Smooth muscle cell (in vitro differentiated cells): ENCODE measurements around the gene UROD. TPM values are rescaled to one million over a fixed set of nuclear protein-coding genes. Genes with fewer than 3 reads are reported as not detected.

Experiments
- DNase-seq: peaks from one replicate; lab custom pipeline; 2025; ENCODE audit not compliant: unreplicated experiment; lab: John Stamatoyannopoulos, UW
- H2AFZ ChIP-seq: fragments of 200-600 bp; sonication (generic); 2 replicates; pipeline ENCODE4 v1.6.0; 2016; ENCODE audit warnings: antibody characterized with exemption, low read depth, mild to moderate bottlenecking
- H3F3A ChIP-seq: fragments of 200-600 bp; sonication (generic); 2 replicates; pipeline ENCODE4 v1.6.0; 2017; ENCODE audit warnings: antibody characterized with exemption, low read depth
- H3K27ac ChIP-seq: fragments of 200-600 bp; sonication (generic); 2 replicates; pipeline ENCODE4 v1.5.1; 2016; ENCODE audit warnings: low read depth, mild to moderate bottlenecking
- H3K27me3 ChIP-seq: fragments of 200-600 bp; sonication (generic); 2 replicates; pipeline ENCODE4 v1.6.1; 2016; ENCODE audit warnings: low read depth, mild to moderate bottlenecking
- H3K36me3 ChIP-seq: fragments of 200-600 bp; sonication (generic); 2 replicates; pipeline ENCODE4 v1.5.1; 2016; ENCODE audit warnings: low read depth
- H3K4me1 ChIP-seq: fragments of 200-600 bp; sonication (generic); 2 replicates; pipeline ENCODE4 v1.5.1; 2016; ENCODE audit warnings: low read depth
- H3K4me2 ChIP-seq: fragments of 200-600 bp; sonication (generic); 2 replicates; pipeline ENCODE4 v1.6.0; 2016; ENCODE audit warnings: mild to moderate bottlenecking
- H3K4me3 ChIP-seq: fragments of 200-600 bp; sonication (generic); 2 replicates; pipeline ENCODE4 v1.5.1; 2016; ENCODE audit warnings: mild to moderate bottlenecking
- H3K79me2 ChIP-seq: fragments of 200-600 bp; sonication (generic); 2 replicates; pipeline ENCODE4 v1.6.0; 2016; ENCODE audit warnings: low read depth, mild to moderate bottlenecking
- H3K9ac ChIP-seq: fragments of 200-600 bp; sonication (generic); 2 replicates; pipeline ENCODE4 v1.6.0; 2016; ENCODE audit warnings: low read depth
- H3K9me3 ChIP-seq: fragments of 200-600 bp; sonication (generic); replicated peaks from 2 replicates; pipeline ENCODE4 v1.5.1; 2016; ENCODE audit warnings: low read depth
- H4K20me1 ChIP-seq: fragments of 200-600 bp; sonication (generic); 2 replicates; pipeline ENCODE4 v1.6.0; 2016; ENCODE audit warnings: low read depth
- WGBS: methylation state at CpG from one replicate; pipeline ENCODE4 v1.1.7; 2016; ENCODE audit warnings: low lambda C conversion rate; 5-methylcytosine and 5-hydroxymethylcytosine counted together
- polyA plus RNA-seq: library from polyadenylated mRNA; unstranded; fragments of >200 nt; fragmentation: Nextera tagmentation; extraction: Ambion mirVana; gene quantifications from 2 replicates; pipeline ENCODE4 v1.2.1, GENCODE V29; 2016
- total RNA-seq: library from RNA; depleted of rRNA; stranded (reverse); fragments of >200 nt; gene quantifications from 2 replicates; pipeline ENCODE4 v1.2.3, GENCODE V29; 2014
- TF ChIP-seq, protein P1 (sequence below): fragments of 200-600 bp; sonication (generic); IDR thresholded peaks from 2 replicates; pipeline ENCODE4 v1.5.1; 2017; ENCODE audit warnings: borderline replicate concordance, mild to moderate bottlenecking, antibody characterized with exemption; ENCODE audit not compliant: insufficient read depth, poor library complexity, severe bottlenecking

Gene UROD
- total and polyA plus RNA-seq, 2 experiments from 2014 or later = 82.4 to 123 TPM

DNA sequence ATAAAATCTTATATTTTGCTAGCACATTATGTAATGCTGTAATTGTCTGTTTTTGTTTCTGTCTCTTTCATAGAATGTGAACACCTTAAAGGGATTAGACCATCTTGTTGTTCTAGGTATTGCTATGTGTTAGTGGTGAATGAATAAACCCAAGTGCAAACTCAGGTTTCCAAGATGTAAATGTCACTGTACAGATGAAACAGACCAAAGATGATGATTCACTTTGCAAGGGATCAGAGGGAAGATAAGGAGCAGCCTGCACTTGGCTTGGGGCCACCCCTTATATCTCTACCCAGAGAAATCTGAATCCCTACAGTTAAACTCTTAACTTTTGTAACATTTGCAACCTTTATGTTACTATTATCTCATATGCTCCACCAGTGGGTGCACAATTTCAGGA, 25.4 kb downstream of the UROD start:
- Histone ChIP-seq H3K36me3 (no peaks in the 10 kb centered on the region), H3K4me1 (no peaks in the 10 kb centered on the region), H3K9me3 (no peaks in the 10 kb centered on the region), H3K27ac (no peak overlapping the region), H3K9ac (no peak overlapping the region), H3K4me3 (no peak overlapping the region), H4K20me1 (no peaks in the 10 kb centered on the region), H3K27me3 (no peaks in the 10 kb centered on the region), H3K79me2 (no peaks in the 10 kb centered on the region), H2AFZ (no peak overlapping the region), H3F3A (no peaks in the 10 kb centered on the region), H3K4me2 (peak overlapping the region; percentile 5)
- TF ChIP-seq, protein P1, sequence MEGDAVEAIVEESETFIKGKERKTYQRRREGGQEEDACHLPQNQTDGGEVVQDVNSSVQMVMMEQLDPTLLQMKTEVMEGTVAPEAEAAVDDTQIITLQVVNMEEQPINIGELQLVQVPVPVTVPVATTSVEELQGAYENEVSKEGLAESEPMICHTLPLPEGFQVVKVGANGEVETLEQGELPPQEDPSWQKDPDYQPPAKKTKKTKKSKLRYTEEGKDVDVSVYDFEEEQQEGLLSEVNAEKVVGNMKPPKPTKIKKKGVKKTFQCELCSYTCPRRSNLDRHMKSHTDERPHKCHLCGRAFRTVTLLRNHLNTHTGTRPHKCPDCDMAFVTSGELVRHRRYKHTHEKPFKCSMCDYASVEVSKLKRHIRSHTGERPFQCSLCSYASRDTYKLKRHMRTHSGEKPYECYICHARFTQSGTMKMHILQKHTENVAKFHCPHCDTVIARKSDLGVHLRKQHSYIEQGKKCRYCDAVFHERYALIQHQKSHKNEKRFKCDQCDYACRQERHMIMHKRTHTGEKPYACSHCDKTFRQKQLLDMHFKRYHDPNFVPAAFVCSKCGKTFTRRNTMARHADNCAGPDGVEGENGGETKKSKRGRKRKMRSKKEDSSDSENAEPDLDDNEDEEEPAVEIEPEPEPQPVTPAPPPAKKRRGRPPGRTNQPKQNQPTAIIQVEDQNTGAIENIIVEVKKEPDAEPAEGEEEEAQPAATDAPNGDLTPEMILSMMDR = no peak
- DNase-seq = no peak

DNA sequence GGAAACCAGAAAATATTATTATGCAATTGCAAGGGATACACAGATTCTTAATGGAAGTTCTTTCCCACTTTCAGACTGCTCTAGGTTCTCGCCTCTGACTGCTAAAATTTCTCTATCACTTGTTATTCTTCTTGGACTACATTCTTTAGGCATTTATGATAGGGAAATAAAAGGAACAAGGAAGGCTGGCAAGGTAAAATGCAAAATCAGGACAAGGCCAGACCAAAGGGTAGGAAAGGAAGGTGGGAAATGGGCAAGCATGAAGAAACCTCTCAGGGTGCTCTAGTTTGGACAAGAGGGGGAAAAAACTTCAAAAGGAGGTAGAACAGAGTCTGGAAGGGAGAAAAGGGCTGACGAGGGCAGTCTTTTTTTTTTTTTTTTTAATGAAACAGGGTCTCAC, 26.2 kb downstream of the UROD start:
- WGBS = 94% methylated on average over 2 of the region's 2 CpGs
- DNase-seq = no peak

DNA sequence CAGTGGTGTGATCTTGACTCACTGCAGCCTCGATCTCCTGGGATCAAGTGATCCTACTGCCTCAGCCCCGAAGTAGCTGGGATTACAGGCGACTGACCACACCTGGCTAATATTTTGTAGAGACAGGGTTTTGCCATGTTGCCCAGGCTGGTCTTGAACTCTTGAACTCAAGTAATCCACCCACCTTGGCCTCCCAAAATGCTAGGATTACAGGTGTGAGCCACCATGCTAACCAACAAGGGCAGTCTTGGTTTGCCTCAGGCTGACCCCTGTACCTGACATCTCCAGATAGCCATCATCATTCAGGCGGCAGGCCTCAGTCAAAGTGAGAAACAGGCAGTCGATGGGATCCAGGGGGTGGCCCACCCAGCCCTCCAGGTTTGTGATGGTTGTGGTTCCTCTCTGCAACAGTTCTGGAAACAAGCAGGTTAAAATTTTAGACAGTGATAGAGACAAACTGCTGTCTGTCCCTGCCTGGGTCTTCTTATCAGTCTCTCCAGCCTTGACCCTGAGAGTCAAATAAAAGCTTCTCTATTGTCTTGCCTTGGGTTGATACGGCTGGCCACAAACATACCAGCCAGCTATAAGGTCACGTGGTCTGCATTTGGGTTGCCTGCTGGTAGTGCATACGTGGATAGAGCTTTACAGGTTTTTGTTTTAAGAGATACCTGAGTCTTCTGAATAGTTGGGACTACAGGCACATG, 26.8 kb downstream of the UROD start:
- Histone ChIP-seq H3K9ac (no peak overlapping the region), H3K27me3 (no peaks in the 10 kb centered on the region), H3K27ac (no peak overlapping the region), H3K79me2 (no peaks in the 10 kb centered on the region), H3K36me3 (no peaks in the 10 kb centered on the region), H3K4me2 (no peak overlapping the region), H3K4me1 (no peaks in the 10 kb centered on the region), H4K20me1 (no peaks in the 10 kb centered on the region), H3F3A (no peaks in the 10 kb centered on the region), H3K4me3 (no peak overlapping the region), H3K9me3 (no peaks in the 10 kb centered on the region), H2AFZ (no peak overlapping the region)
- no peak for DNase-seq
- whole genome bisulfite sequencing = 87% methylated on average over 8 of the region's 8 CpGs
- TF ChIP-seq, protein P1 = no peak

More for the DNA sequence above, 26.2 kb downstream of the UROD start:
- Histone ChIP-seq H3K79me2 (no peaks in the 10 kb centered on the region), H3K4me3 (no peak overlapping the region), H4K20me1 (no peaks in the 10 kb centered on the region), H3K9ac (no peak overlapping the region), H3F3A (no peaks in the 10 kb centered on the region), H3K36me3 (no peaks in the 10 kb centered on the region), H3K27me3 (no peaks in the 10 kb centered on the region), H3K4me1 (no peaks in the 10 kb centered on the region), H3K9me3 (no peaks in the 10 kb centered on the region), H2AFZ (no peak overlapping the region), H3K4me2 (no peak overlapping the region), H3K27ac (no peak overlapping the region)
- TF ChIP-seq, protein P1 = no peak

- DNase-seq = no peak
- Histone ChIP-seq H3K79me2 (no peaks in the 10 kb centered on the region), H3K4me1 (no peaks in the 10 kb centered on the region), H3K9me3 (no peaks in the 10 kb centered on the region), H3F3A (no peaks in the 10 kb centered on the region), H3K27me3 (no peaks in the 10 kb centered on the region), H3K4me3 (no peak overlapping the region), H2AFZ (no peak overlapping the region), H4K20me1 (no peaks in the 10 kb centered on the region), H3K27ac (no peak overlapping the region), H3K4me2 (no peak overlapping the region), H3K36me3 (no peaks in the 10 kb centered on the region), H3K9ac (no peak overlapping the region)
- WGBS = 91% methylated on average over 5 of the region's 5 CpGs
- TF ChIP-seq, protein P1 = no peak
Observed at GRCh38 chr1:45040297-45040696, 28.2 kb downstream of the UROD start.
